ENCODE measurements around the gene SHISA7.
A peak's percentile ranks its signal among the peaks of the same experiment; 100 is the strongest.

SHISA7 gene

GRCh38 chr19:55443045-55443823, at the start of gene SHISA7:
SHISA7 (minus strand) TSS chr19:55443300; CDS start chr19:55442863, 437 bp downstream.
- DNase-seq: no peak

GRCh38 chr19:55492362-55492944, 49.4 kb upstream of the SHISA7 start:
- DNase-seq: peak; percentile 24

DNA sequence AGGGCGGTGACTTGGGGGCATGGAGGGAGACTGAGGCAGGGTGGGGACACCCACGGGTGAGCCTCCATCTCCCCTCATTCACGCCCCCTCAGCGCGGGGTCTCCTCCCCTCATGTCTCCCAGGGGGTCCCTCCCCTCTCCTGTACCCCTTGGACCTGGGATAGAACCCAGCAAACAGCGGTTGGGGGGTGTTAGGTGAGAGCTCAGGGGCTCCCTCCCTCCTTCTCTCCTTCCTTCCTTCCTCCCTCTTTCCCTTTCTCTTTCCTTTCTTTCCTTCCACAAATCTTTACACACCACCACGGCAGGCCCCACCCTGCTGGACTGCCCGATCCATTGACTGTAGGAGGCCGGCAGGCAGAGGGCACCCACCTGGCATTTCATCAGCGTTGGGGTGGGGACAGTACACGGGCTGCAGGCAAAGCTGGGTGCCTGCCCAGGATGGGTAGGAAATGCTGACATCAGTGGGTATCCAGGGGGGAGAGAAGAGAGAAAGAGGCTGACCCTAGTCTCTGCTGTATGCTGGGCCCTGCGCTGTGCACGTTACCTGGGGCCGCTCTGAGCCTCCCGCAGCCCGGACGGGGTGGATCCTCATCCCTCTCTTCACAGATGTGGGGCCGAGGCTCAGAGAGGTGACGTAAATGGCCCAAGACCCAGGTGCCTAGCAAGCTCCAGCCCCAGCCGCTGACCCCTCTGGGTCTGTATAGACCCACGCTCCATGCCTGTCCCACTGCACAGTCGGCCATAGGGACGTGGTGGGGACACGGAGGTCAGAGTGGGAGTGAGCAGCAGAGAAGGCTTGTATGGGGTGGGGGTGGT, 48.7 kb upstream of the SHISA7 start:
- no peak for DNase-seq

GRCh38 chr19:55490478-55491432, 47.7 kb upstream of the SHISA7 start:
- DNase-seq: no peak

DNA sequence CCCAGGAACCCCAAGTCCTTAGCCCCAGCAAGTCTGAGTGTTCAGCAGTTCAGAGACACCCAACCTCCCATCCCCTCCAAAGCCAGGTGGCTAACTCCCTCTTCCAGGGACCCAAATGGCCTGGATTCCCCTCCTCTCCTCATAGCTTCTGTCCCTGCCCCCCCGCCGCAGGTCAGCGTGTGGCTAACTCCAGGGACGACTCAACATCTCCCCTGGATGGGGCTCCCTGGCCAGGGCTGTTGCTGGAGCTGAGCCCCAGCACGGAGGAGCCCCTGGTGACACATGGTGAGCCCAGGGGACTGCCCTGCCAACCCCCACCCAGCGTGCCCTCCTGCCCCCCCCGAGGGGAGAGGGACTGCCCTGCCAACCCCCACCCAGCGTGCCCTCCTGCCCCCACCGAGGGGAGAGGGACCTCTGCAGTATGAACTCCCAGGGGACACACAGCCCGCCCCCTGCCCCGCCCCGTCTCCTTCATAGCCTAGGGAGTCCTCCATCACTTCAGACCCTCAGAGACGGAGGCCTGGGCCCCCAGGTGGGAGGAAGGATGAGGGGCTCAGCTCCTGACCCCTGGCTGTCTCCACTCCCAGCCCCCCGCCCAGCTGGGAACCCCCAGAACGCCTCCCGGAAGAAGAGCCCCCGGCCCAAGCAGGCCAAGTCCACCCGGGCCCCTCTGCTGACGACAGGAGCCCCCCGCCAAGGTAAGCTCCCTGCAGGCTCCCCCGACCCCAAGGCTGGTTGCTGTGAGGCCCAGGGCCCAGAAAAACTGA, 46.8 kb upstream of the SHISA7 start:
- DNase-seq: no peak

GRCh38 chr19:55488986-55489710, 46.0 kb upstream of the SHISA7 start:
- no peak for DNase-seq

DNA sequence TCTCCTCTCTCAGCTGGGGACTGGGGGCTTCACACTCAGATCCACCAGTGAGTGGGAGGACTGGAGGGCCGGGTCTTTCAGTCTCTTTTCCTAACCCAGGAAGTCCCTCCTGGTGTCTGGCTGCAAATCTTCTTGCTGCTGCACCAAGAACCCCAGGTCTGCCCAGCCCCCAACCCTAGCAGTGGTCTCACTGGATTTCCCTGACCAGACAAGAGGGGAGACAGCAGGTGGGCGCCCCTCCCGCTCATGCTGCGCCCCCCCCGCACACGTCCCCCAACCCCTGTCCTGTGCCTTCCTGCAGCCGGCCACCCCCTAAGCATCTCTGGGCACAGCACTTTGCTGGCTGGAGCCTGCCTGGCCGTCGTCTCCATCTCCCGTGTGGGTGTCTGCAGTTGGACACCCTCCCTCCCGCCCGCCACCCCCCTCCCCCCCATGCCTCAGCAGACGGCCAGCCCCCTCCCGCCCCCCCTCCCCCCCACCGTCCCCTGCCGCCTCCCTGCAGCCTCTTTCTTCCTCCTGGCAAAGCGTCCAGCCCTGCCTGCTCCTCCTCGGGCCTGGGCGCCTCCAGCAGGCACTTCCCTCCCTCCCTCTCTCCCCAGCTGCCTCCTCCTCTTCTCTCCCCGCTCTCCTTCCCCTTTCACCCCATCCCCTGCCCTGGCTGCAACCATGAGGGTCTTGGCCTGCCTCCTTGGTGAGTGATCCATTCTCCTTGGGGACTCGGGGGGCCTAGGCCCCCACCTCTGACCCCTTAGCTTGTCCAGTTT, 45.0 kb upstream of the SHISA7 start, which contains the start of gene SSC5D:
Gene SSC5D, plus strand, starts transcription at position 513 of the 764 bp plus-strand sequence. Its CDS starts 154 bp downstream, at position 667.
- no peak for DNase-seq

DNA sequence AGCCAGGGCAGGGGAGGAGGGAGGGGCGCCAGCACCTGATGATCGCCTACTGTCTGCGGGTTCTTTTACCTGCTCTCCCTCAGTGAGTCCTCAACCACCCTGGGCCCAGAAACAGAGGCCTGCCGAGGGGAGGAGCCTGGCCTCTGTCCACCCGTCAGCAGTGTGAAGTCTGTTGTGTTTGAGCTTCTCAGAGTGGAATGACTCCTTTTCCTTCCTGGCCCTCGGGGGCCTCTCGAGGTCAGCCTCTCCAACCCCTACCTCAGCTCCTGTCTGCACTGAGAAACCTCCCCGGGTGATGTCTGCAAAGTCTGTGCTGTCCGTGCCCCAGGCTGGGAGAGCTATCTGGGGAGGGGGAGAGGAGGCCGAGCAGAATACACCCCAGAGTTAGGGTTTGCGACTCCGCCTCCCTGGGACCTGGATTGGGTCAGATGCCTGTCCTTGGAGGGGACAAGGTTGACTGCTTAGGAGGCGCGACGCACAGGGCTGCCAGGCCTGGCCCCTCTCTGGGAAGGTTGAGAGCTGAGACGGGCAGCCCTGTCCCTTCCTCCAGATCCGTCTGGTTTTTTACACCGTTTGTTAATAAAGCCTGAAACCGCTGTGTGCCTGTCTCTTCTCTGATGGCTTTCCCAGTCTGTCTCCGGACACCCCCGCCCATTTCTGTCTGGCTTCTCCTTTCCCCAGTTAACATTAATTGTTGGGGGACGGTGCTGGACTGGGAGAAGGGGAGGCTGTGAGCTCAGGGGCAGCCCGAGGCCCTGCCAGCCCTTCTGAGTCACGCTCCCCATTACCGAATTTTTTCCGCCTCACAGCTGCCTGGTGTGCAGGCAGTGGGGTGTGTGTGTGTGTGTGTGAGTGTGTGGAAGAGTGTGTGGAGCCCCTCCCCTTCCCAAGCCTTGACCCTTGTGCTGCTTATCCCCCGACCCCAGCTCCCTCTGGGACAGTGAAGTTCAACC, 44.1 kb upstream of the SHISA7 start:
- DNase-seq: no peak

DNA sequence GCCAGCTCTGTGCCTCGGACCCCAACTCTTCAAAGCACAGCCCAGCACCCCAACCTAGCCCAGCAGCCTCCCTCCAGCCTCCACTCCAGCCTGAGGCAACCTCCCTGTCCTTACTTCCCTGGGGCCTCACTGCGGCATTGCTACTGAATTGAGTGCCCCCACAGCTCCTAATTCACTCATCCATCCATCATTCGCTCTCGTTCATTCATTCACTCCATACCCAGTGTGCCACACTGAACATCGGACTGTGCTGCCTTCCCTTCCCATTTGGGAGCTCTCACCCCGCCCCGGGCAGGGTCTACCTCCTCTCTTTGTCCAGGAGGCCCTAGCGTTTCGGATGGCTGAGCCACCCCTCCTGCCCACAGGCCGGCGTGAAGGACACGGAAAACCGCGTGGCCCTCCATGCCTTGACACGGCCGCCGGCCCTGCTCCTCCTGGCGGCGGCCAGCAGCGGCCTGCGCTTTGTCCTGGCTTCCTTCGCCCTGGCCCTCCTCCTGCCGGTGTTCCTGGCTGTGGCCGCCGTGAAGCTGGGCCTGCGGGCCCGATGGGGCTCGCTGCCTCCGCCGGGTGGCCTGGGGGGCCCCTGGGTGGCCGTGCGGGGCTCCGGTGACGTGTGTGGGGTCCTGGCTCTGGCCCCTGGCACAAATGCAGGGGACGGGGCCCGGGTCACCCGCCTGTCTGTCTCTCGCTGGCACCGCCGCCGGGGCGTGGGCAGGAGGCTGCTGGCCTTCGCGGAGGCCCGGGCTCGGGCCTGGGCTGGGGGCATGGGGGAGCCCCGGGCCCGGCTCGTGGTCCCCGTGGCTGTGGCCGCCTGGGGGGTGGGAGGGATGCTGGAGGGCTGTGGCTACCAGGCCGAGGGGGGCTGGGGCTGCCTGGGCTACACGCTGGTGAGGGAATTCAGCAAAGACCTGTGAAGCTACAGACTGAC, 43.2 kb upstream of the SHISA7 start:
- no peak for DNase-seq

GRCh38 chr19:55485439-55486011, 42.4 kb upstream of the SHISA7 start:
- DNase-seq: no peak

DNA sequence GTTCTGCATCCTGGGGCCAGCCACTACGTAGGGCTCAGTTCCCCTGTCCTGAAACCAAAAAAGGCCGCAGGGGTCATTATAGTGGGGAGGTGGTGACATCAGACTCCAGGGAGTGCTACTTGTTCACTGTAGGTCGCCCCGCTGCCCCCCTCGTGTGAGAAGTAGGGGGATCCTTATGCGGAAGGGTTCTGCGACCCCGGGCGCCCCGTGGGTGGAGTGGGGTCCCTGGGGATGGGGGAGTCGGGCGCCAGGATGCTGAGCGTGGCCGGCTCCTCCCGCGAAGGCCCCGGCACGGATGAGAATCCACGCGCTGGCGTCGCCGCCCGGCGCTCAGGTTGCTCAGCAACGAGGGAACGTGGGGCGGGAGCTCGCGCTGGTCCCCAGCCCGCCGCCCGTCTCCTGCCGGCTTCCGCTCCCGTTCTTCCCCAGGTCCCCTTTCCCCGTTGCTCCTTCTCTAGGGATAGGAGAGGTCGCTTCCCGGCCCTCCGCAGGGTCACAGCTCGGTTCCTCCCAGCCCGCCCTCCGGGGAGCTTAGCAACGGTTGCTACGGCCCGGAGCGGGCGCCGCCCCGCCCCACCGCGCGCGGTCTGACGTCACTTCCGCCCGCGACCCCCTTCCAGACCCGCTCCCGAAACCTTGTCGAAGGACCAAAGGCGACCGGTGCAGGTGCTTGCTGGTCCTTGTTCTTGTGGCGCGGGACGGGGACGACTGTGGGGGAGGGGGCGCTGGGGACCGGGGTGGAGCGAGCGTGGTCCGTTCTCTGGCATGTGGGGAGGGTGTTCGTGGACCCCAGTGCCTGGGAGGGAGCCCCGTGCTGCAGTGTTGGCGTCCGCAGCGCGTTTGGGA, 41.7 kb upstream of the SHISA7 start, which contains the start of gene NAT14:
Gene NAT14, plus strand, starts transcription at position 596 of the 846 bp plus-strand sequence. CDS start 521 bp downstream, outside the sequence.
- peak; percentile 67 for DNase-seq

DNA sequence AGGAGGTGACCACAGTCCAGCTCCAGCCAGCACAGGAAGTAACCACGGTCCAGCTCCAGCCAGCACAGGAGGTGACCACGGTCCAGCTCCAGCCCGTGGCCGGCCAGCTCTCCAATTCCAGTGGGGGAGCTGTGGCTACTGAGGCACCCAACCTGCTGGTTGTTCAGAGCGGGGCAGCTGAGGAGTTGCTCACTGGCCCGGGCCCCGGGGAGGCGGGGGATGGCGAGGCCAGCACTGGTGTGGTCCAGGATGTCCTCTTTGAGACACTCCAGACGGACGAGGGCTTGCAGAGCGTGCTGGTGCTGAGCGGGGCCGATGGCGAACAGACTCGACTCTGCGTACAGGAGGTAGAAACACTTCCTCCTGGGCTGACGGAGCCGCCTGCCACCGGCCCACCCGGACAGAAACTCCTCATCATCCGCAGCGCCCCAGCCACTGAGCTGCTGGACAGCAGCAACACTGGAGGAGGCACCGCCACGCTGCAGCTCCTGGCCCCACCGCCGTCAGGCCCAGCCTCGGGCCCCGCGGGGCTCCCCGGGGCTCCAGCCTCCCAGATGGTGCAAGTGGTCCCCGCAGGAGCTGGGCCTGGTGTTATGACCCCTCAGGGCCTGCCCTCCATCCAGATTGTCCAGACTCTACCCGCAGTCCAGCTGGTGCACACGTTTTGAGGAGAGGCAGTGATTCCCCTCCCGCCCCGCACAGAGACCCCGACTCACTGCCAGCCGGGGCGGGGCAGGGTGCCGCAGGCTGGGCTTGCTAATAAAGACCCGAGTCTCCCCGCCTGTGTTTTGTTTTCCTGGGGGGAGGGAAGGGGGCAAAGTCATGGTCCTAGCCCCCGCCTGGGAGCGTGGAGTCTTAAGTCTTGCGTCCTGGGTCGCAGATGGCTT, 40.8 kb upstream of the SHISA7 start:
- no peak for DNase-seq

GRCh38 chr19:55482967-55483705, 40.0 kb upstream of the SHISA7 start:
- DNase-seq: no peak

Data from NCI-H345 (cell line).